Endodermal cell (in vitro differentiated cells): Measurements from ENCODE around the gene MANBA. TPM values are rescaled to one million over a fixed set of nuclear protein-coding genes. Genes with fewer than 3 reads are reported as not detected.

Experiments
- DNase-seq: peaks from one replicate; pipeline ENCODE4 v3.0.0-alpha.2; 2017
- H3K27ac ChIP-seq: 2 replicates; pipeline ENCODE4 v1.5.1; 2013; ENCODE audit warnings: mild to moderate bottlenecking, low read depth, low read length, moderate library complexity
- H3K27me3 ChIP-seq: 2 replicates; pipeline ENCODE4 v1.6.1; 2013; ENCODE audit warnings: mild to moderate bottlenecking, low read length, moderate library complexity; ENCODE audit not compliant: insufficient read depth, control insufficient read depth, poor library complexity, severe bottlenecking
- H3K36me3 ChIP-seq: 2 replicates; pipeline ENCODE4 v1.7.0; 2013; ENCODE audit warnings: mild to moderate bottlenecking, low read length, moderate library complexity; ENCODE audit not compliant: control insufficient read depth, insufficient read depth
- H3K4me1 ChIP-seq: one replicate; pipeline ENCODE4 v1.7.0; 2013; ENCODE audit warnings: low read length; ENCODE audit not compliant: control insufficient read depth, insufficient read depth
- H3K4me3 ChIP-seq: 2 replicates; pipeline ENCODE4 v1.5.1; 2013; ENCODE audit warnings: mild to moderate bottlenecking, low read length, moderate library complexity
- H3K9ac ChIP-seq: 2 replicates; pipeline ENCODE4 v1.6.1; 2013; ENCODE audit warnings: mild to moderate bottlenecking, low read length, moderate library complexity; ENCODE audit not compliant: poor library complexity, severe bottlenecking; ENCODE audit errors: extremely low read depth
- H3K9me3 ChIP-seq: 2 replicates; pipeline ENCODE4 v1.6.1; 2013; ENCODE audit warnings: mild to moderate bottlenecking, low read length, moderate library complexity; ENCODE audit not compliant: control insufficient read depth
- H3K27ac Mint-ChIP-seq: 2 replicates; pipeline ENCODE4 v1.8.0; 2020; ENCODE audit warnings: mixed read lengths
- H3K27me3 Mint-ChIP-seq: 2 replicates; pipeline ENCODE4 v1.8.0; 2021; ENCODE audit warnings: mild to moderate bottlenecking, mixed read lengths; ENCODE audit not compliant: insufficient read depth
- H3K36me3 Mint-ChIP-seq: 2 replicates; pipeline ENCODE4 v1.8.0; 2020; ENCODE audit warnings: low read depth, mixed read lengths
- H3K4me1 Mint-ChIP-seq: 2 replicates; pipeline ENCODE4 v1.8.0; 2020; ENCODE audit warnings: mixed read lengths
- H3K4me3 Mint-ChIP-seq: 2 replicates; pipeline ENCODE4 v1.8.0; 2020; ENCODE audit warnings: mild to moderate bottlenecking, moderate library complexity, mixed read lengths
- H3K9me3 Mint-ChIP-seq: 2 replicates; pipeline ENCODE4 v1.8.0; 2020; ENCODE audit warnings: mild to moderate bottlenecking, mixed read lengths
- CTCF ChIP-seq: fragments of 200-600 bp; sonication (generic); conservative IDR thresholded peaks from 2 replicates; pipeline ENCODE4 v1.5.0; 2021; ENCODE audit warnings: antibody characterized with exemption, mild to moderate bottlenecking
- WGBS, 2 experiments: methylation state at CpG; one replicate each; pipeline versions ENCODE4 v1.1.5 to v1.1.7; 2013; ENCODE audit warnings: missing lambda C conversion rate in 2 of 2, mixed read lengths in 1 of 2; ENCODE audit not compliant: insufficient coverage in 1 of 2, insufficient read length in 1 of 2; 5-methylcytosine and 5-hydroxymethylcytosine counted together
- total RNA-seq, 2 donors: library from RNA; stranded (reverse); fragmentation: NEBNext Ultra II Directional in 1 of 2; extraction: Animal tissue kit (Norgen Biotek cat#: 25700) in 1 of 2; gene quantifications; 2 replicates in 1 of 2; 3 replicates in 1 of 2; pipeline ENCODE4 v1.2.1, GENCODE V29; 2021

MANBA gene
- total RNA-seq, 2 donors from 2014 or later = 30.4 to 32.0 TPM

- no peak for DNase-seq
- no peak for TF ChIP-seq CTCF
- WGBS, 2 experiments = 92% methylated on average over 1 of the region's 1 CpG; no CpG with 5 or more reads in 1 of the 2 experiments
- Histone ChIP-seq H3K27me3 (no peaks in the 10 kb centered on the region), H3K36me3 (peaks cover 6% of the 10 kb centered on the region), H3K4me1 (no peaks in the 10 kb centered on the region), H3K9ac (no peak overlapping the region), H3K9me3 (no peaks in the 10 kb centered on the region), H3K27ac (no peak overlapping the region), H3K4me3 (no peak overlapping the region)
- H3K9me3 Mint-ChIP-seq = no peaks in the 10 kb centered on the region
- H3K27me3 Mint-ChIP-seq = no peaks in the 10 kb centered on the region
- peaks cover 15% of the 10 kb centered on the region for H3K36me3 Mint-ChIP-seq
- H3K4me1 Mint-ChIP-seq = no peaks in the 10 kb centered on the region
- no peak overlapping the region for H3K27ac Mint-ChIP-seq
- H3K4me3 Mint-ChIP-seq = no peak overlapping the region
Measured at GRCh38 chr4:102663073-102663472, 97.7 kb downstream of the MANBA start.

GRCh38 chr4:102657206-102657605 lies 103.6 kb downstream of the MANBA start:
- Histone ChIP-seq H3K27me3 (no peaks in the 10 kb centered on the region), H3K4me3 (no peak overlapping the region), H3K4me1 (no peaks in the 10 kb centered on the region), H3K27ac (no peak overlapping the region), H3K9me3 (no peaks in the 10 kb centered on the region), H3K9ac (no peak overlapping the region), H3K36me3 (no peaks in the 10 kb centered on the region)
- no peak overlapping the region for H3K27ac Mint-ChIP-seq
- no peaks in the 10 kb centered on the region for H3K4me1 Mint-ChIP-seq
- no peak for DNase-seq
- H3K4me3 Mint-ChIP-seq = no peak overlapping the region
- no peaks in the 10 kb centered on the region for H3K27me3 Mint-ChIP-seq
- 85 to 91% methylated on average over 3 to 4 of the region's 5 CpGs for WGBS, 2 experiments
- peaks cover 2% of the 10 kb centered on the region for H3K36me3 Mint-ChIP-seq
- TF ChIP-seq CTCF = no peak
- H3K9me3 Mint-ChIP-seq = no peaks in the 10 kb centered on the region

- H3K4me1 Mint-ChIP-seq = no peaks in the 10 kb centered on the region
- H3K27me3 ChIP-seq = no peaks in the 10 kb centered on the region
- no peak for DNase-seq
- H3K27ac Mint-ChIP-seq = no peak overlapping the region
- TF ChIP-seq CTCF = no peak
- no peaks in the 10 kb centered on the region for H3K9me3 ChIP-seq
- no peak overlapping the region for H3K4me3 Mint-ChIP-seq
- 95% methylated on average over 1 of the region's 1 CpG; no CpG with 5 or more reads in 1 of the 2 experiments for WGBS, 2 experiments
- H3K27ac ChIP-seq = no peak overlapping the region
- H3K9me3 Mint-ChIP-seq = no peaks in the 10 kb centered on the region
- no peak overlapping the region for H3K4me3 ChIP-seq
- peaks cover 15% of the 10 kb centered on the region for H3K36me3 Mint-ChIP-seq
- H3K9ac ChIP-seq = no peak overlapping the region
- H3K4me1 ChIP-seq = no peaks in the 10 kb centered on the region
- no peaks in the 10 kb centered on the region for H3K27me3 Mint-ChIP-seq
- H3K36me3 ChIP-seq = peaks cover 16% of the 10 kb centered on the region
Measured at GRCh38 chr4:102647117-102647516, 113.7 kb downstream of the MANBA start.
